Measurements from ENCODE around the gene CYB561D2.
"Not testable (repeated sequence)": the region's sequence is repeated elsewhere in the genome, so short reads cannot be mapped to it uniquely, and the experiment has no call there.

Gene CYB561D2

DNA sequence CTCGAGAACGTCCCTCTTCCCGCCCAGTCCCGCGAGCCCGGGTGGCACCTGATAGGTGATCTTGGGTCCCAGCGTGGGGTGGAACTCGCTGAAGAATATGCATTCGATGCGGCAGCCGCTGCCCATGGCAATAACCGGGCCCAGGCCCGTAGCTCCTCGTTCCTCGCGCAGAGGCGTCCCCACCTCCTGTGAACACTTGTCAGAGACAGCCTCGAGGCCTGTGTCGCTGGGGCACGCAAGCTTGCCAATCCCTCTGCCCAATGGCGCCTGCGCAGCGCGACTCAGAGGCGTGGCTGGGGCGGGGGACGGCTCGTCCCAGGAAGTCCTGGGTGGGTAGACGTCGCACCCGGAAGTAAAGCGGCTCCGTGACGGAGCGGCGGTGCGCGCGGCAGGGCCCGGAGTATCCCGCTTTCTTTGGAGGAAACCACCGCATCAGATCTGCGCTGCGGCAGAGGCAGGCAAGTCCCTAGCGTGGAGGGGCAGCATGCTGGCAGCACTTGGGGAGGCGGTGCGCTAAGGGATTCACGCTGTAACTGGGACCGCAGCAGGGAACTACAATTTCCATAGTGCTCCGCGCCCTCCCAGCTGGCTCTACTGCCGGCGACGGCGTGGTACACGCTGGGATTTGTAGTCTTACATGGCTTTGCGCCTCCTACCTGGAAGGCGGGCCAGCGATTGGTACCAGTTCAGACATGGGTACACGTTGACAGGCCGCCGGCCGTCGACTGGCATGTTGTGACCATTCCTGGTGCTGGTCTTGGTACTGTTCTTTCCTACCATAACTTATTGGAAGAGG, at the start of gene CYB561D2, which contains the start of gene NPRL2:
CYB561D2 (plus strand) TSS at position 336 of the 796 bp plus-strand sequence. CDS start 572 bp downstream, outside the sequence.
NPRL2 (minus strand) TSS at position 249 of the 796 bp plus-strand sequence; CDS start at position 126, 123 bp downstream.
- peak; percentile 98 to 99 for DNase-seq (ENCODE audit: low read depth in 2 of 2)

GRCh38 chr3:50302095-50303012, 48.3 kb upstream of the CYB561D2 start:
- no peak for DNase-seq (ENCODE audit: low read depth in 2 of 2)

DNA sequence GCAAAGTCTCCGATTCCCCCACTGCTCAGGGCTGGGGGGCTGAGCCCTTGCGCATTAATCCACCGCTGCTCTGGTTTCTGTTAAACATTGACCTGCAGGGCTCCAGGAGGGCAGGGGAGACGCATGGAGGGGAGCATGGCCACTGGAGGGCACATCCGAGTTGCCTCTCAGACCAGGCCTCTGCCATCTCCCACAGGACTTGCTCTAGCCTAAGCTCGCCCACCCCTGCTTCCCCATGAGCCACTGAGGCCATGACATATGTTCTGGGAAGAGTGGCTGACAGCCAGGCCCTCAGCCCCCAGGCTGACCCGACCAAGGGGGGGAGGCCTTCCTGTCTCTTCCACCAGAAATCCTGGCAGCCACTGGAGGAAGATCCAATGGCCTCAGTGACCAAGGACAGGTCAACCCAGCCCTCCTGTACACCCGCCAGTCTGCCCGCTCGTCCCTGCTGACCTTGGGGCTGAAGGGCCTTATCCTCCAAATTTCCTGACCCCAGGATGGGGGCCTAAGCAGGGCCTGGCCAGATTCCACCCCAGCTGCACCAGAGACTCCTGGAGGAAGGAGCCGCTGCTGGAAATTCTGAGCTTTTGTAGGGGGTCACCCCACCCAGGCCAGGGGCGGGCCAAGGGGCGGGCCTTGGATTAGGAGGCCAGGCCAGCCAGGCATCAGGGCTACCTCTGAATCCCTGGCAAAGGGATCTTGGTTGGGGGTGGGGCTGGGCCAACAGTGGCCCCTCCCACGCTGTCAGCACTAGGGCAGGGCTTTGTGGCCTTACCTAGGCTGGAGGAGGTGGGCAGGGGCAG, 47.4 kb upstream of the CYB561D2 start, which contains the start of gene HYAL1:
HYAL1 (minus strand) TSS at position 562 of the 803 bp plus-strand sequence. CDS start 618 bp downstream, outside the sequence.
- DNase-seq (ENCODE audit: low read depth in 2 of 2), result no peak

DNA sequence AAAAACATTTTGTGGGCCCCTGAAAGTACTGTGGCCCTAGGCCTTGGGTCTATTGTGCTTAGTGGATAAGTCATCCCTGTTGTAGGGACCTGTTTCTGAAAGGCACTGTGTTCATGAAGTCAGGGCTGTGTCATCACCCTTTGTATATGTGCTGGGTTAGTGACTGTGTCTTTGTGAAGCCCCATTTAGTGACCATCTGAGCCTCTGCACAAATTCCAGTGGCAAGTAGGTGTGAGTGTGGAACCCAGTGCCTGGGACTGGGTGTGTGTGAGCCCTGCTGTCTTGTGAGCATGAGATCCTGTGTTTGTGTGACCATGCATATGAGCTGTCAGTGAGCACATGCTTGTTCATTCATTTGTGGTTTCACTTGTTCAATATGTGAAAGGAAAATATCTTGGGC, 46.1 kb upstream of the CYB561D2 start:
- no peak for DNase-seq (ENCODE audit: low read depth in 2 of 2)

DNA sequence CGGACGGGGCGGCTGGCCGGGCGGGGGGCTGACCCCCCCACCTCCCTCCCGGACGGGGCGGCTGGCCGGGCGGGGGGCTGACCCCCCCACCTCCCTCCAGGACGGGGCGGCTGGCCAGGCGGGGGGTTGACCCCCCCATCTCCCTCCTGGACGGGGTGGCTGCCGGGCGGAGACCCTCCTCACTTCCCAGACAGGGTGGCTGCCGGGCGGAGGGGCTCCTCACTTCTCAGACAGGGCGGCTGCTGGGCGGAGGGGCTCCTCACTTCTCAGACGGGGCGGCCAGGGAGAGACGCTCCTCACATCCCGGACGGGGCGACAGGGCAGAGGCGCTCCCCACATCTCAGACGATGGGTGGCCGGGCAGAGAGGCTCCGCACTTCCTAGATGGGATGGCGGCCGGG, 38.6 kb upstream of the CYB561D2 start:
- not testable (repeated sequence) for DNase-seq (ENCODE audit: low read depth in 2 of 2)

GRCh38 chr3:50314342-50314741, 36.3 kb upstream of the CYB561D2 start:
- DNase-seq (ENCODE audit: low read depth in 2 of 2), result no peak

DNA sequence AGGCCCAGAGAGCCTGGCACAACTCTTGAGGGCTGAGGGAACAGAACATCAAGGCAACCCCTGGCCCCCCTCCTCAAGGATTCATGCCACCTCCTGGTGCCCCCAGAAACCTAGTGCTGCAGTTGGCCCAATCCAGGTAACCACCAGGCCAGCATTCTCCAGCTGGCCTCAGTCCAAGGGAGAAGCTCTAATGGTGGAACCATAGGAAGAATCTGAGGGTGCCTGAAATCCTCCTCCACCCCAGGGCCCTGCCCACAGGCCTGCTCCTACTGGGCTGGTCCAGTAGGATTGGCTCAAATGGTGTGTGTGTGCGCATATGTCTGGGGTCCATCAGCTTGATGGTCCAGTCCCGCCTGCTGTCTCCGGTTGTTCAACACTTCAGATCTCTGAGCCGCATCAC, 35.8 kb upstream of the CYB561D2 start:
- no peak for DNase-seq (ENCODE audit: low read depth in 2 of 2)

DNA sequence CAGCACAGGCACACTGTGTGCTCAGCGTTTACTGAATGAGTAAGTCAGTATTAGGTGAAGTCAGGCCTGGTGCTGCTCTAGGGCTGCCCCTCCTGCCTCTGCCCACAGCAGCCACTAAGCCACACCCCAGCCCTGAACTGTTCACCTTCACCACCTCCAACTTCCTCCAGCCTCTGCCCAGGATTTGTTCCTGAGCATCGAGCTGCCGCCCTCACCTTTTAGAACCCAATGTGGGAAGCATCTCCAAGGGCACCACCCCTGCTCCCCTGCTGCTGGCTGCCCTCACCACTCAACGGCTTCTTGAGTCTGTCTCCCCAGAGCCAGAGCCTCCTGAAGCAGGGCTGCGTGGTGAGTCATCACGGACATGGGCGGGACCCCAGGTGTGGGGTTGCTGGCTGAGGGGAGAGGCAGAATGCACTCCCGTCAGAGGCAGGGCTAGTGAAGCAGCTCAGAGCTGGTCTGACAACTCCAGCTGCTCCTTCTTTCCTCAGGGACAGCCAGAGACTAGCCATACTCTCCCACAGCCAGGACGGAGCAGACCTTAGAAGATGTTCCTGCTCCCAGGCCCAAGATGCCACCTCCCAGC, 33.9 kb upstream of the CYB561D2 start:
- peak; percentile 51 to 63 for DNase-seq (ENCODE audit: low read depth in 2 of 2)

- DNase-seq (ENCODE audit: low read depth in 2 of 2), result no peak
Observed at GRCh38 chr3:50317300-50317699, 33.4 kb upstream of the CYB561D2 start.

DNA sequence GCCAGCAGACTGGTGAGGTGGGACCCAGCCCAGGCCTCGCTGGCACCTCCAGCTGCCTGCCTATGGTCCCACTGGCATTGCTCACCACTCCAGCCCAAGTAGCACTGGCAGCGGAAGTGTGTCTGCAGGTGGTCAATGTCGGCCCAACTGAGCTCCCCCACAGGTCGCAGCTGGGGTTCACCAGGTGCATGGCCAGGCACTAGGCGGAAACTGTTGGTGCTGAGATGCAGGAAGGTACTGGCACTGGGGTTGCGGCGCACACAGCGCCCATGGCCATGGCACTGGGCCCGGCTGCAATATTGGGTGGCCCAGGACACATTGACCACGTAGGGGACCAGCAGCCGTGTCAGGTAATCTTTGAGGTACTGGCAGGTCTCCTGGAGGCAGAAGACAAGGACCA, 32.5 kb upstream of the CYB561D2 start:
- no peak for DNase-seq (ENCODE audit: low read depth in 2 of 2)

- no peak for DNase-seq (ENCODE audit: low read depth in 2 of 2)
Observed at GRCh38 chr3:50318615-50319014, 32.0 kb upstream of the CYB561D2 start.

GRCh38 chr3:50319181-50319893, 31.3 kb upstream of the CYB561D2 start:
- DNase-seq (ENCODE audit: low read depth in 2 of 2), result no peak

DNA sequence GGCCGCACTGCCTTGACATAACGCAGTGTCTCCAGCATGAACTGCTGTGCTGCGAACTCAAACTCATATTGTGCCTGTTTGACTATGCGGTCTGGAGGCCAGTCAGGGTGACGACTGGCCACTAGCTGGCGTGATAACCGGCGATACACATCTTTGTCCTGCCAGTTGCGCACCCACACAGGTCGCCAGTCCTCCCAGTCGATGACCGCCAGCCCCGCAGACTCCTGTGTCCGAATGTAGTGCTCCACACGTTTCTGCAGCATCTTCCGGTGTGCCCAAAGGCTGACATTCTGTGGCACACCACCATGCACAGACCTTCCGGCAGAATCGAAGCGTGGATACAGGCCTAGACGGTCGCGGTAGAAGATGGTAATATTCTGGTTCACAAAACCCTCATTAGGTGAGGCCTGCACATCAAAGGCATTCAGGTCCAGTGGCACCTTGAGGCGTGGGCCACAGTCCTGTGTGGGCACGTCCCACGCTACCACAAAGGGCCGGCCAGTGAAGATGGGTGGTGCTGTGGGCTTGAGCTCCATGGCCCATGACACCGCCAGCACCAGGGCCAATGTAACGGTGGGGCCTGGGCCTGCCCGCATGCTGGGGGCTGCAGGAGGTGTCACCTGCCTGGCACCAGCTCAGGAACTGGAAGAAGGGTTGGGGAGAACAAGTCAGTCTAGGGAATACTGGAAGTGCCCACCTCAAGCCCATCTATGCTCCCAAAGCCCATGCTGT, 30.6 kb upstream of the CYB561D2 start:
- DNase-seq (ENCODE audit: low read depth in 2 of 2), result no peak

- DNase-seq (ENCODE audit: low read depth in 2 of 2), result peak in 1 of 2 donors; percentile 39
Observed at GRCh38 chr3:50320853-50321335, 29.8 kb upstream of the CYB561D2 start.

- DNase-seq (ENCODE audit: low read depth in 2 of 2), result peak; percentile 56 to 68
Observed at GRCh38 chr3:50321336-50322114, 29.1 kb upstream of the CYB561D2 start.

DNA sequence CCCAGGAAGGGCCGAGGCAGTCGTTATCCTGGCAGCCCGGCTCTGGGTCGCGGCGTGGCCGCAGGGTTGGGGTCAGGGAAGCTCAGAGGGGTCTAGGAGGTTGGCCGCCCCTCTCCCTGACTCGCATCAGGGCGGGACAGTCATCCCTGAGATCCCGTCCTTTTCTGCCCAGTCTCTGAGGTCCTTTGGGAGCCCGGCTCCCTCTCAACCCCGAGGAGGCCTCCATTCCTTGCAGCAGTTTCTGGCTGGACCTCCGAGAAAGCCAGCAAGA, 28.6 kb upstream of the CYB561D2 start:
- no peak for DNase-seq (ENCODE audit: low read depth in 2 of 2)

GRCh38 chr3:50322386-50323091, 28.1 kb upstream of the CYB561D2 start, which contains the start of gene HYAL2:
Gene HYAL2 (minus strand): TSS chr3:50322745. CDS start chr3:50320489, 2,256 bp downstream.
- no peak for DNase-seq (ENCODE audit: low read depth in 2 of 2)

- no peak for DNase-seq (ENCODE audit: low read depth in 2 of 2)
Observed at GRCh38 chr3:50323092-50323600, 27.5 kb upstream of the CYB561D2 start.
